K562 (cell line): ENCODE results near the gene C3orf52.

Experiments used
- ATF7 ChIP-seq: fragments of 450-650 bp; IDR thresholded peaks from 2 replicates; pipeline ENCODE4 v1.7.1; 2014; ENCODE audit warnings: mild to moderate bottlenecking, moderate library complexity
- CSDE1 ChIP-seq, 2 experiments: fragments of 450-650 bp; IDR thresholded peaks; 2 replicates each; pipeline ENCODE4 v1.6.1; 2016; ENCODE audit warnings: mild to moderate bottlenecking in 1 of 2
- EP300 ChIP-seq: IDR thresholded peaks from 2 replicates; pipeline ENCODE4 v1.6.1; 2012; ENCODE audit warnings: low read length, improper control_type of control experiment
- ESRRB ChIP-seq: fragments of 250-450 bp; sonication (Bioruptor Pico); IDR thresholded peaks from 2 replicates; pipeline ENCODE4 v1.5.0; 2020; ENCODE audit warnings: mild to moderate bottlenecking, moderate library complexity, borderline replicate concordance
- SIN3A ChIP-seq, 2 experiments: fragments of 150-350 bp in 1 of 2; IDR thresholded peaks; 2 replicates each; pipeline ENCODE4 v1.6.1; 2011 to 2016; ENCODE audit warnings: borderline replicate concordance in 2 of 2, low read depth in 2 of 2, low read length in 2 of 2, mild to moderate bottlenecking in 2 of 2, moderate library complexity in 2 of 2; ENCODE audit not compliant: control insufficient read depth in 1 of 2
- SIN3B ChIP-seq: fragments of 450-650 bp; IDR thresholded peaks from 2 replicates; pipeline ENCODE4 v1.6.1; 2017; ENCODE audit warnings: low read depth, mild to moderate bottlenecking, moderate library complexity
- TEAD4 ChIP-seq, 2 experiments: sonication (generic) in 1 of 2; formaldehyde crosslinking in 1 of 2; IDR thresholded peaks; 2 replicates each; pipeline versions ENCODE4 v1.6.1 to v1.8.0; 2012 to 2022; ENCODE audit warnings: borderline replicate concordance in 1 of 2, inconsistent platforms in 1 of 2, low read length in 1 of 2, mild to moderate bottlenecking in 1 of 2, missing genetic modification reagents in 1 of 2
- TF ChIP-seq, protein P1 (sequence below): fragments of 250-450 bp; sonication (Bioruptor Pico); IDR thresholded peaks from 2 replicates; pipeline ENCODE4 v1.5.0; 2020; ENCODE audit warnings: mild to moderate bottlenecking, borderline replicate concordance
- TF ChIP-seq, protein P2 (sequence below), 3 experiments: IDR thresholded peaks in 2 of 3; conservative IDR thresholded peaks in 1 of 3; 2 replicates each; pipeline ENCODE4 v1.5.1; 2011 to 2012; ENCODE audit warnings: low read length in 3 of 3, mild to moderate bottlenecking in 3 of 3, control low read depth in 2 of 3, improper control_type of control experiment in 1 of 3, inconsistent platforms in 1 of 3, low read depth in 1 of 3, mixed read lengths in 1 of 3, moderate library complexity in 1 of 3; ENCODE audit not compliant: insufficient read depth in 2 of 3
- TF ChIP-seq, protein P3 (sequence below): fragments of 450-650 bp; formaldehyde crosslinking; IDR thresholded peaks from 2 replicates; pipeline ENCODE4 v1.4.0; 2020; ENCODE audit warnings: mild to moderate bottlenecking, moderate library complexity

DNA sequence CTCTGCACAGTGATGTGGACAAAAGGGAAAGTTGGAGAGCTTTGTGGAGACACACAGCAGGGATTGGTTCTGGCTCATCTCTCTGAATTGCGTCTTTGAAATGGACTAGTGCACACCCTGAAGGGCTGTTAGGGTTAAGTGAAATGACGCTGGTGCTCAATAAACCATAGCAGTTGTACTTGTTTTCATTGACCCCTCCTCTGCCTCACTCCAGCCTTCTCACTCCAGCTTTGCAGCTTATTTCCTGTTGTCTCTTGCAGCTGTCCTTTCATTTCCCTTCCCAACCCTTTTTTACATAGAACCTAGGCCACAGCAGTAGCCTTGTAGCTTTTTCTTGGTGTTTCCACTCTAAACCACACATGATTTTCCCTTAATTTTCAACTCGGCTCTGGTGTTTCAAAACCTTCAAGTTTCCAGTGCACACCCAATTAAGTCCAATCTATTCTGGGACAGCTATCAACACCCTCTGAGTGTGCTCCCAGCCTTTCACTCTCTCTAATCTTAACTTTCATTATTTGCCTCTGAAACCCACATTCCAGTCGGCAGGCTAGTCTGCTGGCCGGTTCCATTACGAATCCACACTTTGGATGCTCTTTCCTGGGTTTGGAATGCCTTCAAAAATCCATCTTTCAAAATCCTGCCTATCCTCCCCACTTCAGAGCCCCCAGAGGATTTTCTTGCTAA, 6.4 kb downstream of the C3orf52 start:
- TF ChIP-seq SIN3A (IDR thresholded peaks at IDR 0.05; ENCODE audit: borderline replicate concordance in 2 of 2, control insufficient read depth in 1 of 2, low read depth in 2 of 2, low read length in 2 of 2) (no peak), SIN3B (no peak), EP300 (no peak), TEAD4 (IDR thresholded peaks at IDR 0.05; ENCODE audit: low read length) (no peak), TEAD4 (CRISPR knock-in tag; IDR thresholded peaks at IDR 0.05; ENCODE audit: borderline replicate concordance) (no peak), ESRRB (no peak), ATF7 (no peak), CSDE1 (IDR thresholded peaks at IDR 0.05) (no peak)
- TF ChIP-seq, protein P1, sequence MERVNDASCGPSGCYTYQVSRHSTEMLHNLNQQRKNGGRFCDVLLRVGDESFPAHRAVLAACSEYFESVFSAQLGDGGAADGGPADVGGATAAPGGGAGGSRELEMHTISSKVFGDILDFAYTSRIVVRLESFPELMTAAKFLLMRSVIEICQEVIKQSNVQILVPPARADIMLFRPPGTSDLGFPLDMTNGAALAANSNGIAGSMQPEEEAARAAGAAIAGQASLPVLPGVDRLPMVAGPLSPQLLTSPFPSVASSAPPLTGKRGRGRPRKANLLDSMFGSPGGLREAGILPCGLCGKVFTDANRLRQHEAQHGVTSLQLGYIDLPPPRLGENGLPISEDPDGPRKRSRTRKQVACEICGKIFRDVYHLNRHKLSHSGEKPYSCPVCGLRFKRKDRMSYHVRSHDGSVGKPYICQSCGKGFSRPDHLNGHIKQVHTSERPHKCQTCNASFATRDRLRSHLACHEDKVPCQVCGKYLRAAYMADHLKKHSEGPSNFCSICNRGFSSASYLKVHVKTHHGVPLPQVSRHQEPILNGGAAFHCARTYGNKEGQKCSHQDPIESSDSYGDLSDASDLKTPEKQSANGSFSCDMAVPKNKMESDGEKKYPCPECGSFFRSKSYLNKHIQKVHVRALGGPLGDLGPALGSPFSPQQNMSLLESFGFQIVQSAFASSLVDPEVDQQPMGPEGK, result no peak
- TF ChIP-seq, protein P2, sequence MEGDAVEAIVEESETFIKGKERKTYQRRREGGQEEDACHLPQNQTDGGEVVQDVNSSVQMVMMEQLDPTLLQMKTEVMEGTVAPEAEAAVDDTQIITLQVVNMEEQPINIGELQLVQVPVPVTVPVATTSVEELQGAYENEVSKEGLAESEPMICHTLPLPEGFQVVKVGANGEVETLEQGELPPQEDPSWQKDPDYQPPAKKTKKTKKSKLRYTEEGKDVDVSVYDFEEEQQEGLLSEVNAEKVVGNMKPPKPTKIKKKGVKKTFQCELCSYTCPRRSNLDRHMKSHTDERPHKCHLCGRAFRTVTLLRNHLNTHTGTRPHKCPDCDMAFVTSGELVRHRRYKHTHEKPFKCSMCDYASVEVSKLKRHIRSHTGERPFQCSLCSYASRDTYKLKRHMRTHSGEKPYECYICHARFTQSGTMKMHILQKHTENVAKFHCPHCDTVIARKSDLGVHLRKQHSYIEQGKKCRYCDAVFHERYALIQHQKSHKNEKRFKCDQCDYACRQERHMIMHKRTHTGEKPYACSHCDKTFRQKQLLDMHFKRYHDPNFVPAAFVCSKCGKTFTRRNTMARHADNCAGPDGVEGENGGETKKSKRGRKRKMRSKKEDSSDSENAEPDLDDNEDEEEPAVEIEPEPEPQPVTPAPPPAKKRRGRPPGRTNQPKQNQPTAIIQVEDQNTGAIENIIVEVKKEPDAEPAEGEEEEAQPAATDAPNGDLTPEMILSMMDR (IDR thresholded peaks at IDR 0.05 in 2 of 3, conservative IDR thresholded peaks at IDR 0.05 in 1 of 3; ENCODE audit: insufficient read depth in 2 of 3, low read depth in 1 of 3, low read length in 3 of 3), result no peak
- TF ChIP-seq, protein P3, sequence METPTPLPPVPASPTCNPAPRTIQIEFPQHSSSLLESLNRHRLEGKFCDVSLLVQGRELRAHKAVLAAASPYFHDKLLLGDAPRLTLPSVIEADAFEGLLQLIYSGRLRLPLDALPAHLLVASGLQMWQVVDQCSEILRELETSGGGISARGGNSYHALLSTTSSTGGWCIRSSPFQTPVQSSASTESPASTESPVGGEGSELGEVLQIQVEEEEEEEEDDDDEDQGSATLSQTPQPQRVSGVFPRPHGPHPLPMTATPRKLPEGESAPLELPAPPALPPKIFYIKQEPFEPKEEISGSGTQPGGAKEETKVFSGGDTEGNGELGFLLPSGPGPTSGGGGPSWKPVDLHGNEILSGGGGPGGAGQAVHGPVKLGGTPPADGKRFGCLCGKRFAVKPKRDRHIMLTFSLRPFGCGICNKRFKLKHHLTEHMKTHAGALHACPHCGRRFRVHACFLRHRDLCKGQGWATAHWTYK, result no peak
